IPS-NIHi7 (cell line): ENCODE measurements around the gene PTPMT1.

Source experiments
- DNase-seq: peaks from one replicate; pipeline ENCODE4 v3.0.0; 2012; ENCODE audit warnings: mixed read lengths; ENCODE audit errors: extremely low spot score

Gene PTPMT1

GRCh38 chr11:47578524-47579494 lies 13.4 kb downstream of the PTPMT1 start, which contains the start of the genes KBTBD4 and NDUFS3:
Gene KBTBD4 (minus strand): TSS chr11:47578970. CDS start chr11:47578951, 19 bp downstream.
Gene NDUFS3 (plus strand): TSS chr11:47579074. CDS start chr11:47579092, 18 bp downstream.
- peak; percentile 92 for DNase-seq

GRCh38 chr11:47583844-47584243 lies 18.4 kb downstream of the PTPMT1 start:
- no peak for DNase-seq

GRCh38 chr11:47586098-47586855 lies 20.9 kb downstream of the PTPMT1 start, which contains the start of gene FAM180B:
Gene FAM180B (plus strand): TSS chr11:47586678. CDS start chr11:47586769, 91 bp downstream.
- no peak for DNase-seq

GRCh38 chr11:47587039-47587716 lies 21.8 kb downstream of the PTPMT1 start:
- no peak for DNase-seq

DNA sequence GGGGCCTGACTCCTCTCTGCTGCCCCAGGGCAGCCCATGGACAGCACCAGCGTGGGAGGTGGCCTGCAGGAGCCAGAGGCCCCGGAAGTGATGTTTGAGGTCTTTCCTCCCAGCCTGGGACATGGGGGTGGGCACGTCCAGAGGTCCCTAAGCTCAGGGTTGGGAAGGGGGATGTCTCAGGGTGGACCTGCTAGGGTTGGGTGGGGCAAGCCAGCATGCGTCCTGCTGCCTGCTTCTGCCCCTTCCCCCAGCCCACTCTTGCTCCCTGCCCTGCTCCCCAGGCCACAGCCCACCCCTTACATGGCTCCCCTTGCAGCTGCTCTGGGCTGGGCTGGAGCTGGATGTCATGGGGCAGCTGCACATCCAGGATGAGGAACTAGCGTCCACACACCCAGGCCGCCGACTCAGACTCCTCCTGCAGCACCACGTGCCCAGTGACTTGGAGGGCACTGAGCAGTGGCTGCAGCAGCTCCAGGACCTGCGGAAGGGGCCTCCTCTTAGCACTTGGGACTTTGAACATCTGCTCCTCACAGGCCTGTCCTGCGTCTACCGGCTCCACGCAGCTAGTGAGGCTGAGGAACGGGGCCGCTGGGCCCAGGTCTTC lies 22.4 kb downstream of the PTPMT1 start:
- DNase-seq = no peak

GRCh38 chr11:47589118-47589517 lies 23.7 kb downstream of the PTPMT1 start:
- DNase-seq = no peak

DNA sequence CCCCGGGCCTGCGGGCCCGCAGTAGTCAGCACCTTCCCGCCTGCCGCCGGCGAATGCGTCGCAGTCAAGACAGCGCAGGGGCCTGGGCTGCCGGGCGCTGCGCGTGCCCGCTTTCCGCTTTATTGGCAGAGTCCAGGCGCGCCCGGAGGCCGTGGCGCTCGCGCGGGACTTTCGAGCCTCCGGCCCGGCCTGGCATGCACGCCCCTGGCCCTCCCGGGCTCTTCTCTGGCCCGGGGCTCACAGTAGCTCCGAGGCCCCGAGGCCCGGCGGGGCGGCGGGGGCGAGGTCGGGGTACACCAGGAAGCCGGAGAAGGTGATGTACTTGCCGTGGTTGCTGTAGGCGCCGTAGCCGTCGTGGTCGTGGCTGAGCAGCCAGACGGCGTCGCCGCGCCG lies 24.2 kb downstream of the PTPMT1 start:
- no peak for DNase-seq

GRCh38 chr11:47589977-47590861 lies 24.8 kb downstream of the PTPMT1 start:
- peak; percentile 82 for DNase-seq

GRCh38 chr11:47591764-47592163 lies 26.4 kb downstream of the PTPMT1 start:
- DNase-seq = no peak

DNA sequence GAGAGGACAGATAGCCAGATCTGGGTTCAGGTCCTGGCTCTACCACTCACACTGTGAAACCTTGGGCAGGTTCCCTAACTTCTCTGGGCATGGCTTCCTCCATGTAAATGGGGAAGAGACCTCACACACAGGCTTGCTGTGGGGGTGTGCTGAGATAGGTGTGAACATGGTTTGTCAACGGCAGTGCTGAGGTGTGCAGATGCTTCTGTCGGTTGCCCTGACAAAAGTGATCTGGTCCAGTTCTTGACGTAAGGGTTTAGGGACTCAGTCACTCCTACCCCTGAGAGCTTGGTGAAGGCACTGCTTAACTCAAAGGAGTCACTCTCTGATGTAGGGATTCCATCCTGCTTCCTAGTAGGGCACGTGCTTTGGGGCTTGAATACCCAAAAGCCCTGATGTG lies 26.9 kb downstream of the PTPMT1 start:
- no peak for DNase-seq

DNA sequence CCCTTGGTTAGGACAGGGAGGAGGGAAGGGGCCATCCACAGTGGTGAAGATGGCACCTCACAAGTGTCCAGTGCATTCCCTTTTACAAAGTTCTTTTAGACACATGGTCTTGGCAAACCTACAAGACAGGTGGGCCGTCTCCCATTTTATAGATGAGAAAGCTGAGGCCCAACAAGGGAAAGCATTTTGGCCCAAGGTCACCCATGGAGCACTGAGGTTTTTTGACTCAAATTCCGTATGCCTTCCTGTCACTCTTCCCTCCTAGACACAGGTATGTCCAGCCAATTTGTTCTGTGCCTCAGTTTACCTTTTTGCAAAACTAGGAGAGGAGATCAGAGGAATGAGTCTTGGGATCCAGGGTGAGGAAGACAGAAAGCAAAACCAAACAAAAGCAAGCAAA lies 27.6 kb downstream of the PTPMT1 start:
- no peak for DNase-seq

DNA sequence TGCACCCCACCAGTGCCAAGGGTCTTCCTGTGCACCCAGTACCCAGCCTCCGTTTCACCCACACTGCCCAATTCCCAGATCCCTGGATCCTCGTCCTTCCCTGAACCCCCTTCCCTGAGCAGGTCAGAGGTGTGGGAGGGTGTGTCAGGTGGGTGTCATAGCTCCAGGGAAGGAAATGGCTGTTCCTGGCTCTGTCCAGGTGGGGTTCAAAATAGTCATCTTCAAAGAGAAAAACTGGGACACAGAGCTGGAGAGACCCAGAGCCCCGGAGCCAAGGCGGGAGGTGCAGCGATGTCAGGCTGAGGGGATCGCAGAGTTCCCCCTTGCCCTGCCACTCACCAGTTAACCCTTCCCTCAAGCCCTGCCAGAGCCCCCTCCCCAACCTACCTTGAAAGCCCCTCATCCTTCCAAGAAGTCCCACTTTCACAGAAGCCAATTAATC lies 28.1 kb downstream of the PTPMT1 start:
- DNase-seq = no peak

DNA sequence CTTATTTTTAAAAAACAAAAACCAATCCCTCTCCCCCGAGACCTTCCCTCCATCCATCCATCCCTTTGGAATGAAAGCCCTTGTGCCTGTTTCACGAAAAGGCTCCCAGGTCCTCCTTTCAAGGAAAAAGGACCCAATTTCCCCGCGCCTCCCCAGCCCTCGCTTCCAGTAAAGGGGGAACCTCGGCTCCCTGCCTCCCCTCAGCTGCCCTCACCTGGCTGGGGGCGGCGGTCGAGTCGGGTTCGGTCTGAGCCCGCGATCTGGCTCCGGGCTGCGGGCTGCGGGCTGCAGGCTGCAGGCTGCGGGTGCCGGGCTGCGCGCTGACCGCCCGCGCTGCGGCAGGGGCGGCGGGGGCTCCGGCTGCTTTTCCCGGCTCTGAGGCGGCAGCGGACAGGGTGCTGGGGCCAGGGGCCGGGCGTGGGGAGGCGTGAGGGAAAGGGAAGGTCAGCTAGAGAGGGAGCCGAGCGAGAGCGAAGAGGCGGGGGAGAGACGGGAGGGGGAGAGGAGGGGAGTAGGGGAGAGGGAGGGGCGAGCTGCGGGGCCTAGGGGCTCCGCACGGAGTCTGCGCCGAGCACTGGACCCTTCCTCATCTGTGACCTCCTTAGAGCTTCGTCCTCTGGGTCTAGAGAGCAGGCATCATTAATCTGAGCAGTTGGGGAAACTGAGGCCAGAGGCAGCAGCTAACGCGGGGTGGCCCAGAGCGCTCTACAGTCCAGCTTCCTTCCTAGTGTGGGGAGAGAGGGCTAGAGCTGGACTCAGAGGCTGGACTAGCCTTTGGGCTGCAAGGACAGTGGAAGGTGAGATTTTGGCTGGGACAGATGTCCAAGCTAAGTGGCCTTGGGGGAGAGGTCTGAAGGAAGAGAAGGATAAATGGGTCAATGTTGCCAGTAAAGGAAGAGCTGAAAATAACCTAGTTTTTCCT lies 28.8 kb downstream of the PTPMT1 start, which contains the start of gene C1QTNF4:
Gene C1QTNF4 (minus strand): TSS at position 478 of the 922 bp plus-strand sequence. CDS start 3,601 bp downstream, outside the sequence.
- DNase-seq = peak; percentile 60

GRCh38 chr11:47595029-47595428 lies 29.6 kb downstream of the PTPMT1 start:
- DNase-seq = no peak

GRCh38 chr11:47595967-47596366 lies 30.6 kb downstream of the PTPMT1 start:
- no peak for DNase-seq

- DNase-seq = no peak
These were observed 34.5 kb downstream of the PTPMT1 start for GRCh38 chr11:47599902-47600301.

DNA sequence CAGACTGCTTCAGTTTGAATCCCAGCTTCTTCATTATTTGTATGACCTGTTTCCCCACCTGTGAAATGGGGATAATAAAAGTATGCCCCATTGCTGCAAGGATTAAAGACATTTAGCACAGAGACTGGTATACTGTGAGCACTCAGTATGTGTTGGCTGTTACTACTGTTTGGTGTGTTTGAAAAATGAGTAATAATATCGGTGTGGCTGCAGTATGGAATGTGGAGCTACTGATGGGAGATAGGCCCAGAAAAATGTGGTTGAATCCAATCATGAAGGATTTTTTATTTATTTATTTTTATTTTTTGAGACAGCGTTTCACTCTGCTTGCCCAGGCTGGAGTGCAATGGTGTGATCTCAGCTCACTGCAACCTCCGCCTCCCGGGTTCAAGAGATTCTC lies 37.9 kb downstream of the PTPMT1 start:
- no peak for DNase-seq

DNA sequence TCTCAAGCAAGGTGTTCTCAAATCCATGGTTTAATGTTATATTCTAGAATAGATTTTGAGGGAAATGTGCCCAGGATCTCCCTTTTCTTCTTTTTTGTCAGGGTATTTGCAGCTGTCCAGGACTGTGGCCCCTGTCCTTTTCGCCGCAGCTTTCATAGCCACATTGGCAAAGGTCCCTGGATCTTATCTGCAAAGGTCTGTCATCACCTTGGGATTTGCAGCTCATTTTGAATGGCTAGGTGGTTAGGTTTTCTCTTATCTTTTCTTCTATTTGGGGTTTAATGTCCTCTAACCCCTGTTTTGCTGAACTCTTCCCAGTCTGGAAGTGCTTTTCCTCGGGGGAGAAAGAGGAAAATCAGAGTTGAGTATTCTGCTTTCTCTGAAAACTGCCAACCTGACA lies 40.5 kb downstream of the PTPMT1 start:
- DNase-seq = no peak

GRCh38 chr11:47606731-47607130 lies 41.3 kb downstream of the PTPMT1 start:
- DNase-seq = no peak
